ENCODE results near the gene GSTT2.
"Not testable (repeated sequence)": the region's sequence is repeated elsewhere in the genome, so short reads cannot be mapped to it uniquely, and the experiment has no call there.

DNA sequence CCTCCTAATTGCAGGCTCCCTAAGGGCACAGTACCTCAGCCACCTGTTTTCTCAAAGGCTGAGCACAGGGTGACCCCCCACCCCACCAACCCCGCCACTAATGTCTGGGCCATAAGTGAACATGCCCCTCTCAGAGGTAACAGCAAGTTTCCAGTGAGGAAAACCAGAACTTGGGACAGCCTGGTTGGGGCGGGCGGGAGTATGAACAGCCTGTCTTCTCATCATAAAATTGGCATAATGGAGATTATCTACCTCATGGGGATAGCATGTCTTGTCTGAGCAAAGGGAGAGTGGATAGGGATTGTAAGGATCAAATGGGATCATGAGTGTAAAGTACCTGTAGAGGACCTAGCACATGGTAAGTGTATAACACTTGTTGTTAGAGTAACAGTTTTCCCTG is 8.0 kb upstream of the GSTT2 start:
- TF ChIP-seq, protein P1, sequence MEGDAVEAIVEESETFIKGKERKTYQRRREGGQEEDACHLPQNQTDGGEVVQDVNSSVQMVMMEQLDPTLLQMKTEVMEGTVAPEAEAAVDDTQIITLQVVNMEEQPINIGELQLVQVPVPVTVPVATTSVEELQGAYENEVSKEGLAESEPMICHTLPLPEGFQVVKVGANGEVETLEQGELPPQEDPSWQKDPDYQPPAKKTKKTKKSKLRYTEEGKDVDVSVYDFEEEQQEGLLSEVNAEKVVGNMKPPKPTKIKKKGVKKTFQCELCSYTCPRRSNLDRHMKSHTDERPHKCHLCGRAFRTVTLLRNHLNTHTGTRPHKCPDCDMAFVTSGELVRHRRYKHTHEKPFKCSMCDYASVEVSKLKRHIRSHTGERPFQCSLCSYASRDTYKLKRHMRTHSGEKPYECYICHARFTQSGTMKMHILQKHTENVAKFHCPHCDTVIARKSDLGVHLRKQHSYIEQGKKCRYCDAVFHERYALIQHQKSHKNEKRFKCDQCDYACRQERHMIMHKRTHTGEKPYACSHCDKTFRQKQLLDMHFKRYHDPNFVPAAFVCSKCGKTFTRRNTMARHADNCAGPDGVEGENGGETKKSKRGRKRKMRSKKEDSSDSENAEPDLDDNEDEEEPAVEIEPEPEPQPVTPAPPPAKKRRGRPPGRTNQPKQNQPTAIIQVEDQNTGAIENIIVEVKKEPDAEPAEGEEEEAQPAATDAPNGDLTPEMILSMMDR (IDR thresholded peaks at IDR 0.05; ENCODE audit: borderline replicate concordance, extremely low read depth, low read length, poor library complexity, severe bottlenecking) = not testable (repeated sequence)
- TF ChIP-seq EZH2 (IDR thresholded peaks at IDR 0.05; ENCODE audit: borderline replicate concordance, low read depth, low read length, severe bottlenecking) = not testable (repeated sequence)

Data from DND-41 (cell line).